Body of pancreas (tissue), 4 donors: ENCODE results near the gene C3orf49. TPM values are rescaled to one million over a fixed set of nuclear protein-coding genes. Genes with fewer than 3 reads are reported as not detected.

Experiments
- ATAC-seq: fragments of 150-250 bp; one replicate; pipeline ENCODE4 v1.9.1; 2016
- DNase-seq, 4 donors: peaks; one replicate each; pipeline ENCODE4 v3.0.0-alpha.2; 2019
- H3K27ac ChIP-seq, 4 donors: fragments of 200-600 bp; sonication (generic); 1 replicate in 3 of 4; 2 replicates in 1 of 4; pipeline versions ENCODE4 v1.5.1 to v1.6.1; 2016 to 2019; ENCODE audit warnings: mild to moderate bottlenecking in 1 of 4, mixed read lengths in 1 of 4, moderate library complexity in 1 of 4
- H3K27me3 ChIP-seq, 2 donors: fragments of 200-600 bp; sonication (generic); one replicate each; pipeline ENCODE4 v1.6.0; 2016; ENCODE audit warnings: mild to moderate bottlenecking in 1 of 2
- H3K36me3 ChIP-seq, 2 donors: fragments of 200-600 bp; sonication (generic); replicated peaks in 1 of 2; 2 replicates each; pipeline ENCODE4 v1.5.1; 2016; ENCODE audit warnings: low read depth in 2 of 2; ENCODE audit not compliant: insufficient read depth in 1 of 2
- H3K4me1 ChIP-seq: fragments of 200-600 bp; sonication (generic); one replicate; pipeline ENCODE4 v1.6.0; 2016
- H3K4me3 ChIP-seq, 2 donors: fragments of 200-600 bp; sonication (generic); 1 replicate in 1 of 2; 2 replicates in 1 of 2; pipeline ENCODE4 v1.5.1; 2016 to 2019
- H3K9me3 ChIP-seq, 3 donors: fragments of 200-600 bp; sonication (generic); 1 replicate in 2 of 3; 2 replicates in 1 of 3; pipeline ENCODE4 v1.5.1; 2016
- POLR2A ChIP-seq, 3 donors: fragments of 450-650 bp; IDR thresholded peaks; one replicate each; pipeline ENCODE4 v1.6.1; 2016; ENCODE audit warnings: antibody characterized with exemption in 3 of 3, mild to moderate bottlenecking in 2 of 3
- WGBS, 2 donors: methylation state at CpG; one replicate each; pipeline ENCODE4 v1.1.5; 2017; 5-methylcytosine and 5-hydroxymethylcytosine counted together
- intact Hi-C: fragments of 100-400 bp; cut with DNase I; formaldehyde crosslinking; loops from one replicate; pipeline ENCODE4 v1.15.1; 2023
- total RNA-seq, 2 donors: library from RNA; depleted of rRNA; stranded (reverse); fragments of >200 nt; gene quantifications; one replicate each; pipeline ENCODE4 v1.1.0, GENCODE V29; 2016
- TF ChIP-seq, protein P1 (sequence below), 7 experiments: fragments of 450-650 bp in 4 of 7; fragments of 200-600 bp in 3 of 7; sonication (generic) in 3 of 7; IDR thresholded peaks; one replicate each; pipeline ENCODE4 v1.5.1; 2016 to 2019; ENCODE audit warnings: antibody characterized with exemption in 7 of 7

The C3orf49 gene
- total RNA-seq, 2 donors from 2014 or later = not detected

DNA sequence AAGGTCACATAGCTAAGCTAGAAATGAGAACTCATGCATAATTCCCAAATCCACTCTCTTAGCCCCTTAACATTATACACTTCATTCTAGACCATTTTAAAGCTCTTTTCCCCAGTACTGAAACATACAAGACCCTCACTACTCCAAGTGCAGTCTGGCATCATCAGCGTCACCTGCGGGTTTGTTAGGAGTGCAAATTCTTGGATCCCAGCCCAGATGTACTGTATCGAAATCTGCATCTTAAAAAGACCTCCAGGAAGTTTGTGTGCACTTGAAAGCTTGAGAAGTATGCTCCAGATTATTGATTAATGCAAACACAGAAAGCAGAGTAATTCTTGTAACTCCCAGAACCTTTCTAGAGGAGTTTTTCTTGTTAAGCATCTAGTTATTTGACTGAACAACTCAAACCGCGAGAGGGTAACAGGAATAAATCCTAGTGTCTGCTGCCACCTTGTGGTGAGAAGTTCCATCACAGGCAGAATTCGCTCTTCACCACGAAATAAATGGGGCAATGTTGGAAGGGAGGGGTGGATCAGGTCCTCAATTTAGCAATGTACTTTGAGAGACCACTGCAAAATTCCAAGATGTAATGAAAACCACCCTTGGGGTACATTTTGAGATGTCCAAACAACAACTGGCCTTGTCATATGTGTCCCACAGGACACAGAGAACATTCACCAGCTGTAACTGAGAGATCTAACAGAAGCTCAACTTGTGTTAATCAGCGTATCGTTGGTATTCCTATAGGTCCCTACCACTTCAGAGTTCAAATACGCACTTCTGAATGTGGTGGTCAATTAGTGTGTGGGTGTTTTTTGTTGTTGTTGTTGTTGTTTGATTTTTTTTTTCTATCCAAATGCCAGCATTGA is 583 bp upstream of the C3orf49 start:
- no peaks in the 10 kb centered on the region for H3K27me3 ChIP-seq
- no peak overlapping the region for H3K4me3 ChIP-seq
- intact Hi-C loops = no loop called here

GRCh38 chr3:63824309-63824708 is 5.2 kb downstream of the C3orf49 start:
- WGBS, 2 donors = 73 to 77% methylated on average over 4 of the region's 4 CpGs

More for the DNA sequence above, 583 bp upstream of the C3orf49 start:
- 21 to 23% methylated on average over 10 of the region's 10 CpGs for WGBS, 2 donors
- Histone ChIP-seq H3K4me1 (peaks cover 4% of the 10 kb centered on the region), H3K36me3 (no peaks in the 10 kb centered on the region), H3K27ac (no peak overlapping the region), H3K9me3 (no peaks in the 10 kb centered on the region)
- DNase-seq (peak; percentile 64 to 75 (median 70)), ATAC-seq (peak; percentile 62)
- TF ChIP-seq, protein P1, sequence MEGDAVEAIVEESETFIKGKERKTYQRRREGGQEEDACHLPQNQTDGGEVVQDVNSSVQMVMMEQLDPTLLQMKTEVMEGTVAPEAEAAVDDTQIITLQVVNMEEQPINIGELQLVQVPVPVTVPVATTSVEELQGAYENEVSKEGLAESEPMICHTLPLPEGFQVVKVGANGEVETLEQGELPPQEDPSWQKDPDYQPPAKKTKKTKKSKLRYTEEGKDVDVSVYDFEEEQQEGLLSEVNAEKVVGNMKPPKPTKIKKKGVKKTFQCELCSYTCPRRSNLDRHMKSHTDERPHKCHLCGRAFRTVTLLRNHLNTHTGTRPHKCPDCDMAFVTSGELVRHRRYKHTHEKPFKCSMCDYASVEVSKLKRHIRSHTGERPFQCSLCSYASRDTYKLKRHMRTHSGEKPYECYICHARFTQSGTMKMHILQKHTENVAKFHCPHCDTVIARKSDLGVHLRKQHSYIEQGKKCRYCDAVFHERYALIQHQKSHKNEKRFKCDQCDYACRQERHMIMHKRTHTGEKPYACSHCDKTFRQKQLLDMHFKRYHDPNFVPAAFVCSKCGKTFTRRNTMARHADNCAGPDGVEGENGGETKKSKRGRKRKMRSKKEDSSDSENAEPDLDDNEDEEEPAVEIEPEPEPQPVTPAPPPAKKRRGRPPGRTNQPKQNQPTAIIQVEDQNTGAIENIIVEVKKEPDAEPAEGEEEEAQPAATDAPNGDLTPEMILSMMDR (IDR thresholded peaks at IDR 0.05) = peak; percentile 66 to 89 (median 83)
- no peak for TF ChIP-seq POLR2A (IDR thresholded peaks at IDR 0.05)

DNA sequence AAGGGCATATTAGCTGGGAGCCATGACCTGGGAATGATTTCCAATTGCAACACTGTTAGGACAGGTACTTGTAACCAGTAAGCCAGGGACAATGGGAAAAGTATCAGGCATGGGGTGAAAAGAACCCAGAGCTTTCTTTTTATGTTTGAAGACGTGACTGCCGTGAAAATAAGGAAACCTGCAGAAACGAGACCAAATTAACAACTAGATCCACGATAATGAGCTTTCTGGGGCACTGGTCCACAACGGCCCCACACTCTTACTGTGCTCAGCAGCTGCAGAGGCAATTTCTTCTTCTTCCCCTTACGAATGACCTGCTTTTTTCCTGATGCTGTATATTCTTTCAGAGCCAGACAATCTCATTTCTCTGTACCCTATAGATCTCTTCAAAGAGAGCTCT is 11.4 kb downstream of the C3orf49 start:
- TF ChIP-seq, protein P1 (IDR thresholded peaks at IDR 0.05) = no peak
- TF ChIP-seq POLR2A (IDR thresholded peaks at IDR 0.05) = no peak
- Histone ChIP-seq H3K27me3 (no peaks in the 10 kb centered on the region), H3K4me3 (no peak overlapping the region), H3K4me1 (no peaks in the 10 kb centered on the region), H3K27ac (no peak overlapping the region), H3K36me3 (peaks cover 0 to 7% of the 10 kb centered on the region in 2 donors), H3K9me3 (no peaks in the 10 kb centered on the region)
- intact Hi-C loops = no loop called here
- 91 to 93% methylated on average over 6 of the region's 6 CpGs for WGBS, 2 donors
- no peak for DNase-seq
- no peak for ATAC-seq

More at GRCh38 chr3:63824309-63824708, 5.2 kb downstream of the C3orf49 start:
- Histone ChIP-seq H3K9me3 (no peaks in the 10 kb centered on the region), H3K27me3 (no peaks in the 10 kb centered on the region), H3K4me1 (no peaks in the 10 kb centered on the region), H3K27ac (no peak overlapping the region), H3K36me3 (peaks cover 0 to 2% of the 10 kb centered on the region in 2 donors), H3K4me3 (no peak overlapping the region)
- TF ChIP-seq POLR2A (IDR thresholded peaks at IDR 0.05) = no peak
- TF ChIP-seq, protein P1 (IDR thresholded peaks at IDR 0.05) = no peak
- intact Hi-C loops = no loop called here
- ATAC-seq = no peak
- DNase-seq = no peak

GRCh38 chr3:63832395-63832794 is 13.3 kb downstream of the C3orf49 start:
- Histone ChIP-seq H3K4me1 (no peaks in the 10 kb centered on the region), H3K27me3 (no peaks in the 10 kb centered on the region), H3K4me3 (no peak overlapping the region), H3K36me3 (peaks cover 0 to 7% of the 10 kb centered on the region in 2 donors), H3K9me3 (no peaks in the 10 kb centered on the region), H3K27ac (no peak overlapping the region)
- intact Hi-C loops = no loop called here
- no peak for TF ChIP-seq POLR2A (IDR thresholded peaks at IDR 0.05)
- TF ChIP-seq, protein P1 (IDR thresholded peaks at IDR 0.05) = no peak
- DNase-seq (no peak), ATAC-seq (no peak)
- 79 to 84% methylated on average over 6 of the region's 6 CpGs for WGBS, 2 donors
